Peyer's patch (tissue), 4 donors: ENCODE results near the gene CD82. TPM values are rescaled to one million over a fixed set of nuclear protein-coding genes. Genes with fewer than 3 reads are reported as not detected.

ENCODE experiments used
- DNase-seq, 3 donors: peaks; one replicate each; pipeline ENCODE4 v3.0.0-alpha.2; 2017 to 2019
- H3K27ac ChIP-seq, 4 donors: fragments of 200-600 bp; sonication (generic); one replicate each; pipeline ENCODE4 v1.5.1; 2016 to 2019
- H3K27me3 ChIP-seq, 2 donors: fragments of 200-600 bp; sonication (generic); one replicate each; pipeline ENCODE4 v1.5.1; 2019
- H3K36me3 ChIP-seq, 3 donors: fragments of 200-600 bp; sonication (generic); one replicate each; pipeline ENCODE4 v1.5.1; 2016 to 2019
- H3K4me1 ChIP-seq, 4 donors: fragments of 200-600 bp; sonication (generic); one replicate each; pipeline ENCODE4 v1.5.1; 2016 to 2019
- H3K4me3 ChIP-seq, 4 donors: fragments of 200-600 bp; sonication (generic); 1 replicate in 3 of 4; 2 replicates in 1 of 4; pipeline ENCODE4 v1.5.1; 2016 to 2019; ENCODE audit warnings: mild to moderate bottlenecking in 1 of 4
- H3K9me3 ChIP-seq, 4 donors: fragments of 200-600 bp; sonication (generic); one replicate each; pipeline ENCODE4 v1.5.1; 2016 to 2019; ENCODE audit warnings: mild to moderate bottlenecking in 1 of 4
- CTCF ChIP-seq, 6 experiments: fragments of 450-650 bp in 4 of 6; fragments of 200-600 bp in 2 of 6; sonication (generic) in 1 of 6; IDR thresholded peaks; one replicate each; pipeline ENCODE4 v1.5.1; 2017 to 2019; ENCODE audit warnings: antibody characterized with exemption in 6 of 6, mild to moderate bottlenecking in 3 of 6, moderate library complexity in 1 of 6
- POLR2A ChIP-seq, 2 donors: fragments of 450-650 bp; IDR thresholded peaks; one replicate each; pipeline ENCODE4 v1.5.1; 2017; ENCODE audit warnings: antibody characterized with exemption in 2 of 2, mild to moderate bottlenecking in 2 of 2, moderate library complexity in 2 of 2
- total RNA-seq, 4 donors: library from RNA; depleted of rRNA; stranded (reverse); fragments of >200 nt; gene quantifications; one replicate each; pipeline ENCODE4 v1.1.0, GENCODE V29; 2016

The CD82 gene
- total RNA-seq, 4 donors from 2014 or later = 40.4 to 140 (median 78.4) TPM

- H3K27me3 ChIP-seq = no peaks in the 10 kb centered on the region
- DNase-seq = no peak
- H3K9me3 ChIP-seq = no peaks in the 10 kb centered on the region
- peak overlapping the region in 2 of 4 donors; percentile 43 to 74 for H3K27ac ChIP-seq
- H3K4me1 ChIP-seq = peaks cover 6 to 42% (median 34%) of the 10 kb centered on the region in 4 donors
- peaks cover 0 to 29% (median 0%) of the 10 kb centered on the region in 3 donors for H3K36me3 ChIP-seq
- no peak overlapping the region for H3K4me3 ChIP-seq
- TF ChIP-seq CTCF (IDR thresholded peaks at IDR 0.05) (no peak), POLR2A (IDR thresholded peaks at IDR 0.05) (no peak)
Observed at GRCh38 chr11:44605068-44605708, 39.7 kb downstream of the CD82 start.

- peaks cover 6 to 38% (median 31%) of the 10 kb centered on the region in 4 donors for H3K4me1 ChIP-seq
- TF ChIP-seq CTCF (IDR thresholded peaks at IDR 0.05) (no peak), POLR2A (IDR thresholded peaks at IDR 0.05) (no peak)
- no peak for DNase-seq
- H3K27me3 ChIP-seq = no peaks in the 10 kb centered on the region
- H3K9me3 ChIP-seq = no peaks in the 10 kb centered on the region
- H3K36me3 ChIP-seq = peaks cover 0 to 29% (median 0%) of the 10 kb centered on the region in 3 donors
- no peak overlapping the region for H3K4me3 ChIP-seq
- peak overlapping the region in 1 of 4 donors; percentile 4 for H3K27ac ChIP-seq
Observed at GRCh38 chr11:44605965-44606364, 40.5 kb downstream of the CD82 start.

GRCh38 chr11:44606472-44606871 is 41.0 kb downstream of the CD82 start:
- no peak for DNase-seq
- Histone ChIP-seq H3K27ac (no peak overlapping the region), H3K9me3 (no peaks in the 10 kb centered on the region), H3K4me1 (peaks cover 6 to 38% (median 29%) of the 10 kb centered on the region in 4 donors), H3K27me3 (no peaks in the 10 kb centered on the region), H3K4me3 (no peak overlapping the region), H3K36me3 (peaks cover 0 to 29% (median 0%) of the 10 kb centered on the region in 3 donors)
- no peak for TF ChIP-seq CTCF (IDR thresholded peaks at IDR 0.05)
- TF ChIP-seq POLR2A (IDR thresholded peaks at IDR 0.05) = no peak

GRCh38 chr11:44607319-44607962 is 42.0 kb downstream of the CD82 start:
- Histone ChIP-seq H3K27me3 (no peaks in the 10 kb centered on the region), H3K4me3 (no peak overlapping the region), H3K4me1 (peaks cover 0 to 36% (median 23%) of the 10 kb centered on the region in 4 donors), H3K36me3 (peaks cover 0 to 29% (median 0%) of the 10 kb centered on the region in 3 donors), H3K27ac (peak overlapping the region in 1 of 4 donors; percentile 75), H3K9me3 (no peaks in the 10 kb centered on the region)
- no peak for DNase-seq
- TF ChIP-seq CTCF (IDR thresholded peaks at IDR 0.05) (no peak), POLR2A (IDR thresholded peaks at IDR 0.05) (no peak)

- Histone ChIP-seq H3K4me3 (no peak overlapping the region), H3K4me1 (peaks cover 0 to 38% (median 24%) of the 10 kb centered on the region in 4 donors), H3K36me3 (peaks cover 0 to 29% (median 0%) of the 10 kb centered on the region in 3 donors), H3K27me3 (no peaks in the 10 kb centered on the region), H3K9me3 (no peaks in the 10 kb centered on the region), H3K27ac (peak overlapping the region in 2 of 4 donors; percentile 64 to 75)
- TF ChIP-seq CTCF (IDR thresholded peaks at IDR 0.05) (no peak), POLR2A (IDR thresholded peaks at IDR 0.05) (no peak)
- no peak for DNase-seq
Observed at GRCh38 chr11:44607987-44608386, 42.5 kb downstream of the CD82 start.
